Measurements from ENCODE around the gene CAP1.

DNA sequence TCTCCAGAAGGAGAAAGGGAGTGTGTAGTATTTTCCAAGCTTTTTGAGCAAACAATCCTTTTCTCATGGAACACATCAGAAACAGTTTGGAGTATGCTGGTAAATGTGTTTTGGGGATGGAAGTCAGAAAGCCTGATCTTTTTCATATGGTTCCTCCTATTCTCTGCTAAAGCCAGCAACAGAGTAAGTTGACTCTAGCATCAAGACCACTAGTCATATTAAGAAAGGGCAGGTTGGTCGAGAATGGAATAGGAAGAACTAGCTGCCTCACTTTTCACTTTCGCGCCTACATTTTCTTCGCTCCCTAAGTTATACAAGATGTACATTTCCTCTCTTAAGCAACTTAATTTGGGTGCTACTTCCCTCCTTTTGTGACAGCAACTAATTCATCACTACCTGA is 32.5 kb downstream of the CAP1 start:
- no peak for TF ChIP-seq NFIC (IDR thresholded peaks at IDR 0.05)
- TF ChIP-seq, protein P1, sequence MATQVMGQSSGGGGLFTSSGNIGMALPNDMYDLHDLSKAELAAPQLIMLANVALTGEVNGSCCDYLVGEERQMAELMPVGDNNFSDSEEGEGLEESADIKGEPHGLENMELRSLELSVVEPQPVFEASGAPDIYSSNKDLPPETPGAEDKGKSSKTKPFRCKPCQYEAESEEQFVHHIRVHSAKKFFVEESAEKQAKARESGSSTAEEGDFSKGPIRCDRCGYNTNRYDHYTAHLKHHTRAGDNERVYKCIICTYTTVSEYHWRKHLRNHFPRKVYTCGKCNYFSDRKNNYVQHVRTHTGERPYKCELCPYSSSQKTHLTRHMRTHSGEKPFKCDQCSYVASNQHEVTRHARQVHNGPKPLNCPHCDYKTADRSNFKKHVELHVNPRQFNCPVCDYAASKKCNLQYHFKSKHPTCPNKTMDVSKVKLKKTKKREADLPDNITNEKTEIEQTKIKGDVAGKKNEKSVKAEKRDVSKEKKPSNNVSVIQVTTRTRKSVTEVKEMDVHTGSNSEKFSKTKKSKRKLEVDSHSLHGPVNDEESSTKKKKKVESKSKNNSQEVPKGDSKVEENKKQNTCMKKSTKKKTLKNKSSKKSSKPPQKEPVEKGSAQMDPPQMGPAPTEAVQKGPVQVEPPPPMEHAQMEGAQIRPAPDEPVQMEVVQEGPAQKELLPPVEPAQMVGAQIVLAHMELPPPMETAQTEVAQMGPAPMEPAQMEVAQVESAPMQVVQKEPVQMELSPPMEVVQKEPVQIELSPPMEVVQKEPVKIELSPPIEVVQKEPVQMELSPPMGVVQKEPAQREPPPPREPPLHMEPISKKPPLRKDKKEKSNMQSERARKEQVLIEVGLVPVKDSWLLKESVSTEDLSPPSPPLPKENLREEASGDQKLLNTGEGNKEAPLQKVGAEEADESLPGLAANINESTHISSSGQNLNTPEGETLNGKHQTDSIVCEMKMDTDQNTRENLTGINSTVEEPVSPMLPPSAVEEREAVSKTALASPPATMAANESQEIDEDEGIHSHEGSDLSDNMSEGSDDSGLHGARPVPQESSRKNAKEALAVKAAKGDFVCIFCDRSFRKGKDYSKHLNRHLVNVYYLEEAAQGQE (IDR thresholded peaks at IDR 0.05; ENCODE audit: low read depth): no peak
- no peak for TF ChIP-seq TAF1 (IDR thresholded peaks at IDR 0.05; ENCODE audit: low read depth)
- TF ChIP-seq FOXM1 (IDR thresholded peaks at IDR 0.05; ENCODE audit: borderline replicate concordance, low read depth): no peak
- no peak for TF ChIP-seq EP300 (IDR thresholded peaks at IDR 0.05; ENCODE audit: borderline replicate concordance)
- TF ChIP-seq YY1 (IDR thresholded peaks at IDR 0.05; ENCODE audit: low read depth): no peak
- TF ChIP-seq, protein P2, sequence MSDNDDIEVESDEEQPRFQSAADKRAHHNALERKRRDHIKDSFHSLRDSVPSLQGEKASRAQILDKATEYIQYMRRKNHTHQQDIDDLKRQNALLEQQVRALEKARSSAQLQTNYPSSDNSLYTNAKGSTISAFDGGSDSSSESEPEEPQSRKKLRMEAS (IDR thresholded peaks at IDR 0.05): no peak
- no peak for TF ChIP-seq RAD21 (IDR thresholded peaks at IDR 0.05; ENCODE audit: low read depth)
- TF ChIP-seq CEBPB (IDR thresholded peaks at IDR 0.05): no peak
- no peak for TF ChIP-seq EGR1 (IDR thresholded peaks at IDR 0.05)
- TF ChIP-seq CREB1 (IDR thresholded peaks at IDR 0.05; ENCODE audit: low read depth): no peak
- no peak for TF ChIP-seq ZBTB7A (IDR thresholded peaks at IDR 0.05; ENCODE audit: low read depth)

Data from Ishikawa (cell line).